ENCODE results near the gene PHLDB2.

DNA sequence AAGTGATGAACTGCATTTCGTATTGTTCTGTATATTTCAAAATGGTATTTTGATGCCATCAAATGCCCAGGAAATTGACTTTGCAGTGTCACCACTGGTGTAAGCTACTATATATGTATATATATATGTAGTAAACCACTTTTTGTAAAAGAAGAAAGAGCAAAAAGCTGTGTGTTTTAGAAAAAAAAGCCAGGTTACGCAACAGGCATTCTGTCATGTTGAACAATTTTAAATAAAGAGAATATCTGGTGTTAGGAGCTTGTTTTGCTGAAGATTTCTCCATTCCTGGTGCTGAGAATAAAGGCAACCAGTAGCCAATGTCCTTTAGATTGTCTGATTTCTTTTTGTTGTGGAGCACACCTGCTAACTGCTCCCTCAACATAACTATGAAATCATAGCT, 116.1 kb downstream of the PHLDB2 start:
- TF ChIP-seq, protein P1, sequence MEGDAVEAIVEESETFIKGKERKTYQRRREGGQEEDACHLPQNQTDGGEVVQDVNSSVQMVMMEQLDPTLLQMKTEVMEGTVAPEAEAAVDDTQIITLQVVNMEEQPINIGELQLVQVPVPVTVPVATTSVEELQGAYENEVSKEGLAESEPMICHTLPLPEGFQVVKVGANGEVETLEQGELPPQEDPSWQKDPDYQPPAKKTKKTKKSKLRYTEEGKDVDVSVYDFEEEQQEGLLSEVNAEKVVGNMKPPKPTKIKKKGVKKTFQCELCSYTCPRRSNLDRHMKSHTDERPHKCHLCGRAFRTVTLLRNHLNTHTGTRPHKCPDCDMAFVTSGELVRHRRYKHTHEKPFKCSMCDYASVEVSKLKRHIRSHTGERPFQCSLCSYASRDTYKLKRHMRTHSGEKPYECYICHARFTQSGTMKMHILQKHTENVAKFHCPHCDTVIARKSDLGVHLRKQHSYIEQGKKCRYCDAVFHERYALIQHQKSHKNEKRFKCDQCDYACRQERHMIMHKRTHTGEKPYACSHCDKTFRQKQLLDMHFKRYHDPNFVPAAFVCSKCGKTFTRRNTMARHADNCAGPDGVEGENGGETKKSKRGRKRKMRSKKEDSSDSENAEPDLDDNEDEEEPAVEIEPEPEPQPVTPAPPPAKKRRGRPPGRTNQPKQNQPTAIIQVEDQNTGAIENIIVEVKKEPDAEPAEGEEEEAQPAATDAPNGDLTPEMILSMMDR (conservative IDR thresholded peaks at IDR 0.05; ENCODE audit: low read length) = no peak
- no peak for TF ChIP-seq EZH2phosphoT487 (IDR thresholded peaks at IDR 0.05; ENCODE audit: borderline replicate concordance, low read depth, low read length)

Measured in OCI-LY7 (cell line).